ENCODE results near the gene PLEKHG4. TPM values are rescaled to one million over a fixed set of nuclear protein-coding genes. Genes with fewer than 3 reads are reported as not detected.

PLEKHG4 gene
- polyA plus RNA-seq, 2 of the 4 experiments (the other 2 are of a cell fraction), result 10.0 to 15.9 TPM

DNA sequence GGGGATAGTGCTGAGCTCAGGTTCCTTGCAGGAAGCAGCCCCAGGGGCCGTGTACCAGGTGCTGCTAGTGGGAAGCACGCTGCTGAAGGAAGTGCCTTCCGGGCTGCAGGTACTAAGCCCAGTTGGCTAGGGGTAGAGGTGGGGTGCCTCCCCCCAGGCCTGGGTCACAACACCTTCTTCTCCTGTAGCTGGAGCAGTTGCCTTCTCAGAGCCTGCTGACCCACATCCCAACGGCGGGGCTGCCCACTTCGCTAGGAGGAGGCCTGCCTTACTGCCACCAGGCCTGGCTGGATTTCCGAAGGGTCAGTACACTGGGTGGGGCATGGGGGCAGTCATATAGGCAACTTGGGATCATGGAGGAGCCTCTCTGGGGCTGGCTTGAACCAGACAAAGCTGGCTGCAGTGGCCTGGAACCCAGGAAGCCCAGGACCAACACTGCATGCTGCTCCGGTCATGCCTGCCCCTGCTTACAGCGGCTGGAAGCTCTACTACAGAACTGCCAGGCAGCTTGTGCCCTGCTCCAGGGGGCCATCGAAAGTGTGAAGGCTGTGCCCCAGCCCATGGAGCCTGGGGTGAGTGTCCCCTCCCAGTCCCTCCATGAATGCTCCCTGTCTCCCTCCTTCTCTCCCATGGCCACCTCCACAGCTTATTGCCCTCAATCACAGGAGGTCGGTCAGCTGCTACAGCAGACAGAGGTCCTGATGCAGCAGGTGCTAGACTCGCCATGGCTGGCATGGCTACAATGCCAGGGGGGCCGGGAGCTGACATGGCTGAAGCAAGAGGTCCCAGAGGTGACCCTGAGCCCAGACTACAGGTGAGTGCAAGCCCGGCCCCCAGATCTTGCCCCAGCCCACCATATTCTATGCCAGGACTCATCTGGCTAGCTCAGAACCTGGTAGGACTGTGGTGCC lies 2.5 kb downstream of the PLEKHG4 start:
- WGBS (ENCODE audit: missing lambda C conversion rate), result 83% methylated on average over 9 of the region's 14 CpGs
- DNase-seq (ENCODE audit: low read depth in 1 of 2, low spot score in 1 of 2) (no peak), FAIRE-seq (no peak), ATAC-seq (no peak)
- peaks cover 29% of the 10 kb centered on the region for H3K4me1 ChIP-seq
- CTCF ChIA-PET, result interaction anchor here (0.7 to 3.3 kb wide), 14 partner anchors 12 to 321 kb away, joined by 3 to 11 read pairs (median 6); partner anchors contain the start of genes CES3, KCTD19 and LRRC36
- POLR2A ChIA-PET, result interaction anchor here (0.7 kb wide), 1 partner anchor 111 kb away, joined by 3 read pairs; the partner anchor contains the start of gene NOL3
- H3K4me3 ChIP-seq, result no peak overlapping the region
- no peak overlapping the region for H3K27ac ChIP-seq
- TF ChIP-seq CHD2 (IDR thresholded peaks at IDR 0.05; ENCODE audit: low read length, partially characterized antibody), result no peak
- TF ChIP-seq, protein P1, sequence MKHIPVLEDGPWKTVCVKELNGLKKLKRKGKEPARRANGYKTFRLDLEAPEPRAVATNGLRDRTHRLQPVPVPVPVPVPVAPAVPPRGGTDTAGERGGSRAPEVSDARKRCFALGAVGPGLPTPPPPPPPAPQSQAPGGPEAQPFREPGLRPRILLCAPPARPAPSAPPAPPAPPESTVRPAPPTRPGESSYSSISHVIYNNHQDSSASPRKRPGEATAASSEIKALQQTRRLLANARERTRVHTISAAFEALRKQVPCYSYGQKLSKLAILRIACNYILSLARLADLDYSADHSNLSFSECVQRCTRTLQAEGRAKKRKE (CRISPR knock-in tag; IDR thresholded peaks at IDR 0.05; ENCODE audit: low read depth), result no peak
- TF ChIP-seq, protein P2, sequence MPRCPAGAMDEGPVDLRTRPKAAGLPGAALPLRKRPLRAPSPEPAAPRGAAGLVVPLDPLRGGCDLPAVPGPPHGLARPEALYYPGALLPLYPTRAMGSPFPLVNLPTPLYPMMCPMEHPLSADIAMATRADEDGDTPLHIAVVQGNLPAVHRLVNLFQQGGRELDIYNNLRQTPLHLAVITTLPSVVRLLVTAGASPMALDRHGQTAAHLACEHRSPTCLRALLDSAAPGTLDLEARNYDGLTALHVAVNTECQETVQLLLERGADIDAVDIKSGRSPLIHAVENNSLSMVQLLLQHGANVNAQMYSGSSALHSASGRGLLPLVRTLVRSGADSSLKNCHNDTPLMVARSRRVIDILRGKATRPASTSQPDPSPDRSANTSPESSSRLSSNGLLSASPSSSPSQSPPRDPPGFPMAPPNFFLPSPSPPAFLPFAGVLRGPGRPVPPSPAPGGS (IDR thresholded peaks at IDR 0.05), result no peak
- TF ChIP-seq, protein P3, sequence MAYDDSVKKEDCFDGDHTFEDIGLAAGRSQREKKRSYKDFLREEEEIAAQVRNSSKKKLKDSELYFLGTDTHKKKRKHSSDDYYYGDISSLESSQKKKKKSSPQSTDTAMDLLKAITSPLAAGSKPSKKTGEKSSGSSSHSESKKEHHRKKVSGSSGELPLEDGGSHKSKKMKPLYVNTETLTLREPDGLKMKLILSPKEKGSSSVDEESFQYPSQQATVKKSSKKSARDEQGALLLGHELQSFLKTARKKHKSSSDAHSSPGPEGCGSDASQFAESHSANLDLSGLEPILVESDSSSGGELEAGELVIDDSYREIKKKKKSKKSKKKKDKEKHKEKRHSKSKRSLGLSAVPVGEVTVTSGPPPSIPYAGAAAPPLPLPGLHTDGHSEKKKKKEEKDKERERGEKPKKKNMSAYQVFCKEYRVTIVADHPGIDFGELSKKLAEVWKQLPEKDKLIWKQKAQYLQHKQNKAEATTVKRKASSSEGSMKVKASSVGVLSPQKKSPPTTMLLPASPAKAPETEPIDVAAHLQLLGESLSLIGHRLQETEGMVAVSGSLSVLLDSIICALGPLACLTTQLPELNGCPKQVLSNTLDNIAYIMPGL (CRISPR knock-in tag; IDR thresholded peaks at IDR 0.05; ENCODE audit: borderline replicate concordance), result no peak
- TF ChIP-seq ZNF302 (CRISPR knock-in tag; IDR thresholded peaks at IDR 0.05), result no peak
- no peak for TF ChIP-seq HOXA7 (CRISPR knock-in tag; IDR thresholded peaks at IDR 0.05)
- TF ChIP-seq SREBF2 (IDR thresholded peaks at IDR 0.05), result no peak
- TF ChIP-seq GATA3 (IDR thresholded peaks at IDR 0.05; ENCODE audit: borderline replicate concordance), result no peak
- no peak for TF ChIP-seq FOSL2 (IDR thresholded peaks at IDR 0.05)
- TF ChIP-seq FOSL2 (CRISPR knock-in tag; IDR thresholded peaks at IDR 0.05), result no peak
- TF ChIP-seq PHF8 (IDR thresholded peaks at IDR 0.05; ENCODE audit: borderline replicate concordance, low read depth), result no peak
- TF ChIP-seq BHLHE40 (IDR thresholded peaks at IDR 0.05; ENCODE audit: low read depth, low read length), result no peak
- no peak for TF ChIP-seq CHD4 (IDR thresholded peaks at IDR 0.05; ENCODE audit: borderline replicate concordance)
- no peak for TF ChIP-seq NR3C1 (IDR thresholded peaks at IDR 0.05)
- TF ChIP-seq, protein P4, sequence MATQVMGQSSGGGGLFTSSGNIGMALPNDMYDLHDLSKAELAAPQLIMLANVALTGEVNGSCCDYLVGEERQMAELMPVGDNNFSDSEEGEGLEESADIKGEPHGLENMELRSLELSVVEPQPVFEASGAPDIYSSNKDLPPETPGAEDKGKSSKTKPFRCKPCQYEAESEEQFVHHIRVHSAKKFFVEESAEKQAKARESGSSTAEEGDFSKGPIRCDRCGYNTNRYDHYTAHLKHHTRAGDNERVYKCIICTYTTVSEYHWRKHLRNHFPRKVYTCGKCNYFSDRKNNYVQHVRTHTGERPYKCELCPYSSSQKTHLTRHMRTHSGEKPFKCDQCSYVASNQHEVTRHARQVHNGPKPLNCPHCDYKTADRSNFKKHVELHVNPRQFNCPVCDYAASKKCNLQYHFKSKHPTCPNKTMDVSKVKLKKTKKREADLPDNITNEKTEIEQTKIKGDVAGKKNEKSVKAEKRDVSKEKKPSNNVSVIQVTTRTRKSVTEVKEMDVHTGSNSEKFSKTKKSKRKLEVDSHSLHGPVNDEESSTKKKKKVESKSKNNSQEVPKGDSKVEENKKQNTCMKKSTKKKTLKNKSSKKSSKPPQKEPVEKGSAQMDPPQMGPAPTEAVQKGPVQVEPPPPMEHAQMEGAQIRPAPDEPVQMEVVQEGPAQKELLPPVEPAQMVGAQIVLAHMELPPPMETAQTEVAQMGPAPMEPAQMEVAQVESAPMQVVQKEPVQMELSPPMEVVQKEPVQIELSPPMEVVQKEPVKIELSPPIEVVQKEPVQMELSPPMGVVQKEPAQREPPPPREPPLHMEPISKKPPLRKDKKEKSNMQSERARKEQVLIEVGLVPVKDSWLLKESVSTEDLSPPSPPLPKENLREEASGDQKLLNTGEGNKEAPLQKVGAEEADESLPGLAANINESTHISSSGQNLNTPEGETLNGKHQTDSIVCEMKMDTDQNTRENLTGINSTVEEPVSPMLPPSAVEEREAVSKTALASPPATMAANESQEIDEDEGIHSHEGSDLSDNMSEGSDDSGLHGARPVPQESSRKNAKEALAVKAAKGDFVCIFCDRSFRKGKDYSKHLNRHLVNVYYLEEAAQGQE (IDR thresholded peaks at IDR 0.05), result no peak
- no peaks in the 10 kb centered on the region for H3K9me3 ChIP-seq
- no peak overlapping the region for H3K4me2 ChIP-seq

GRCh38 chr16:67282447-67282805 lies 3.1 kb downstream of the PLEKHG4 start:
- DNase-seq (ENCODE audit: low read depth in 1 of 2, low spot score in 1 of 2), result no peak
- CTCF ChIA-PET, result interaction anchor here (1.2 to 4.0 kb wide), 8 partner anchors 12 to 321 kb away, joined by 3 to 18 read pairs (median 8); partner anchors contain the start of genes CES3, KCTD19 and LRRC36
- WGBS (ENCODE audit: missing lambda C conversion rate), result 98% methylated on average over 10 of the region's 10 CpGs
- POLR2A ChIA-PET, result no interaction called here
- Histone ChIP-seq H3K4me3 (no peak overlapping the region), H3K9me3 (no peaks in the 10 kb centered on the region), H3K27ac (no peak overlapping the region), H3K4me2 (no peak overlapping the region), H3K4me1 (peaks cover 22% of the 10 kb centered on the region)
- no peak for FAIRE-seq
- no peak for ATAC-seq
- TF ChIP-seq, protein P1 (CRISPR knock-in tag; IDR thresholded peaks at IDR 0.05; ENCODE audit: low read depth), result no peak
- TF ChIP-seq CEBPB (IDR thresholded peaks at IDR 0.05) (no peak), CBX8 (IDR thresholded peaks at IDR 0.05) (no peak), RFX5 (IDR thresholded peaks at IDR 0.05) (no peak), ESRRA (IDR thresholded peaks at IDR 0.05; ENCODE audit: borderline replicate concordance, low read length) (no peak), USF2 (IDR thresholded peaks at IDR 0.05) (no peak), HDAC2 (IDR thresholded peaks at IDR 0.05) (no peak), FOSB (CRISPR knock-in tag; IDR thresholded peaks at IDR 0.05) (no peak), JUNB (IDR thresholded peaks at IDR 0.05) (no peak), SREBF2 (IDR thresholded peaks at IDR 0.05) (no peak)

Measured in A549 (cell line).